SJSA1 (cell line): Measurements from ENCODE around the gene GNG12. TPM values are rescaled to one million over a fixed set of nuclear protein-coding genes. Genes with fewer than 3 reads are reported as not detected.
"Not testable (repeated sequence)": the region's sequence is repeated elsewhere in the genome, so short reads cannot be mapped to it uniquely, and the experiment has no call there.

Experiments
- DNase-seq, 2 experiments: peaks; one replicate each; pipeline ENCODE4 v3.0.0-alpha.2; 2015 to 2020; ENCODE audit warnings: low spot score in 2 of 2, low read depth in 1 of 2
- H3K27ac ChIP-seq: fragments of 250-450 bp; sonication (Bioruptor Pico); 2 replicates; pipeline ENCODE4 v1.5.1; 2020; ENCODE audit warnings: mild to moderate bottlenecking, moderate library complexity
- H3K27me3 ChIP-seq: fragments of 250-450 bp; sonication (Bioruptor Pico); replicated peaks from 2 replicates; pipeline ENCODE4 v1.5.1; 2020; ENCODE audit warnings: mild to moderate bottlenecking, moderate library complexity
- H3K36me3 ChIP-seq: fragments of 250-450 bp; sonication (Bioruptor Pico); 2 replicates; pipeline ENCODE4 v1.5.1; 2020; ENCODE audit warnings: mild to moderate bottlenecking
- H3K4me1 ChIP-seq: fragments of 250-450 bp; sonication (Bioruptor Pico); replicated peaks from 2 replicates; pipeline ENCODE4 v1.6.1; 2021; ENCODE audit warnings: mild to moderate bottlenecking
- H3K4me3 ChIP-seq: fragments of 250-450 bp; sonication (Bioruptor Pico); 2 replicates; pipeline ENCODE4 v1.5.1; 2020; ENCODE audit warnings: mild to moderate bottlenecking
- H3K9me3 ChIP-seq: fragments of 250-450 bp; sonication (Bioruptor Pico); replicated peaks from 2 replicates; pipeline ENCODE4 v1.5.1; 2020; ENCODE audit warnings: mild to moderate bottlenecking
- total RNA-seq: library from RNA; depleted of rRNA; stranded (reverse); fragments of >200 nt; shearing (Covaris generic); gene quantifications from 2 replicates; pipeline ENCODE4 v1.2.3, GENCODE V29; 2014; rRNA removed

Gene GNG12
- total RNA-seq, 1 experiment from 2014 or later = 330 TPM

GRCh38 chr1:67664048-67664447 is 169.2 kb downstream of the GNG12 start:
- peaks cover 13% of the 10 kb centered on the region for H3K4me1 ChIP-seq
- peak in 1 of 2 experiments; percentile 62 for DNase-seq
- no peaks in the 10 kb centered on the region for H3K9me3 ChIP-seq
- H3K4me3 ChIP-seq = no peak overlapping the region
- H3K27ac ChIP-seq = no peak overlapping the region
- H3K36me3 ChIP-seq = no peaks in the 10 kb centered on the region
- no peaks in the 10 kb centered on the region for H3K27me3 ChIP-seq

- Histone ChIP-seq H3K27me3 (no peaks in the 10 kb centered on the region), H3K4me1 (peaks cover 17% of the 10 kb centered on the region)
These were observed 170.4 kb downstream of the GNG12 start for GRCh38 chr1:67662884-67663283.

DNA sequence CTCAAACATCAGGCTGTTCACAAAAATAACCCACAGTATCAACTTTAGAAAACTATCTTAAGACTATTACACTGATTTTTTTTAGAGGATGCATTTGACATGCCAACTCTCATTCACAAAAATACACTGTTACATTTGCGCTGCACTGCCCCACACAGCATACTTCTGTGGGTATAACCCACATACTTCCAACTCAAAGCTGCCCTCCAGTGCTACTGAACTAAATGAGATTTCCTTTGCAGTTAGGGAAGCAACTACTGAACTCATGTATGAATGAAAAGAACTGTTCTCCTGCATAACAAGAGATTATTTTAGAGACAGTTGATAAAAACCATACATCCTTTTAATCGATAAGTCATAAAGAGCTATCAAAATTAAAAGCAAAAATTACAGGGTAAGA is 174.0 kb downstream of the GNG12 start:
- H3K4me3 ChIP-seq = no peak overlapping the region
- no peaks in the 10 kb centered on the region for H3K27me3 ChIP-seq
- H3K36me3 ChIP-seq = no peaks in the 10 kb centered on the region
- H3K27ac ChIP-seq = no peak overlapping the region
- no peaks in the 10 kb centered on the region for H3K9me3 ChIP-seq
- H3K4me1 ChIP-seq = peaks cover 14% of the 10 kb centered on the region
- DNase-seq = no peak

More at GRCh38 chr1:67662884-67663283, 170.4 kb downstream of the GNG12 start:
- H3K27ac ChIP-seq = no peak overlapping the region
- no peaks in the 10 kb centered on the region for H3K9me3 ChIP-seq
- H3K4me3 ChIP-seq = no peak overlapping the region
- no peak for DNase-seq
- H3K36me3 ChIP-seq = no peaks in the 10 kb centered on the region

- not testable (repeated sequence) for H3K27me3 ChIP-seq, H3K27ac ChIP-seq, DNase-seq, H3K9me3 ChIP-seq, H3K36me3 ChIP-seq, H3K4me3 ChIP-seq
- peaks cover 13% of the 10 kb centered on the region; the same call in 1 of the 2 replicates for H3K4me1 ChIP-seq
These were observed 176.1 kb downstream of the GNG12 start for GRCh38 chr1:67657152-67657551.

GRCh38 chr1:67655581-67655980 is 177.7 kb downstream of the GNG12 start:
- H3K4me1 ChIP-seq = peaks cover 13% of the 10 kb centered on the region; the same call in 1 of the 2 replicates
- no peak overlapping the region for H3K4me3 ChIP-seq
- no peaks in the 10 kb centered on the region for H3K36me3 ChIP-seq
- H3K27ac ChIP-seq = no peak overlapping the region
- no peaks in the 10 kb centered on the region for H3K27me3 ChIP-seq
- no peaks in the 10 kb centered on the region for H3K9me3 ChIP-seq
- no peak for DNase-seq

- Histone ChIP-seq H3K27me3 (no peaks in the 10 kb centered on the region), H3K4me1 (0 out of 2 replicates have a peak, but pooled peaks cover 6% of the 10 kb centered on the region), H3K27ac (no peak overlapping the region), H3K9me3 (no peaks in the 10 kb centered on the region), H3K4me3 (no peak overlapping the region), H3K36me3 (no peaks in the 10 kb centered on the region)
- DNase-seq = no peak
These were observed 180.0 kb downstream of the GNG12 start for GRCh38 chr1:67653304-67653703.

DNA sequence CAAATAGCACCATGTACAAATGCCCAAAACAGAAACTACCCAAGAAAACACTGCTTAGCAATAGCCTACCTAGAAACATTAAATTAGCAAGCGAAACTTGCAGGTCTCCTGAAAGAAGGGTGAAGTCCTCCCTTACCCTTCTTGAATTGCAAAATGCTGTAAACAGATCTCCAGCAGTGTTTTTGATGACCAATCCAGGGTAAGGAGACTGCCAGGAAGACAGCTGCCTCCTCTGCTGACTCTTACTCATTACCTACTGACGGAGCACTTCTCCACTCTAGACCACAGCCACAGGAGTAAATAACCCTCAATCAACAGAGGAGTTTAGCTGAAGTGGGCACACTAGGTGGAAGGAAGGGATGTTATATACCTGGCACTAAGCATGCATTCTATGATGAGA is 180.5 kb downstream of the GNG12 start:
- DNase-seq = no peak
- H3K4me1 ChIP-seq = peaks cover 9% of the 10 kb centered on the region
- H3K4me3 ChIP-seq = no peak overlapping the region
- no peaks in the 10 kb centered on the region for H3K36me3 ChIP-seq
- no peak overlapping the region for H3K27ac ChIP-seq
- no peaks in the 10 kb centered on the region for H3K27me3 ChIP-seq
- no peaks in the 10 kb centered on the region for H3K9me3 ChIP-seq

Other genes starting within 250 kb of the GNG12 start
- gene GADD45A, start 148.3 kb downstream of the GNG12 start, total RNA-seq = 63.1 and 125 TPM in 2 replicates
- gene DIRAS3, start 217.2 kb upstream of the GNG12 start, total RNA-seq = 1.1 and 3.0 TPM in 2 replicates